Measurements from ENCODE around the gene TAS2R10. TPM values are rescaled to one million over a fixed set of nuclear protein-coding genes. Genes with fewer than 3 reads are reported as not detected.

Gene TAS2R10
- polyA plus RNA-seq, 4 donors = 1.1 to 2.0 (median 1.4) TPM

GRCh38 chr12:10783252-10783651 lies 42.9 kb downstream of the TAS2R10 start:
- DNase-seq (ENCODE audit: low read depth in 4 of 4, low spot score in 3 of 4) = no peak

- no peak for DNase-seq (ENCODE audit: low read depth in 4 of 4, low spot score in 3 of 4)
Observed at GRCh38 chr12:10779103-10779502, 47.1 kb downstream of the TAS2R10 start.

Other genes starting within 250 kb of the TAS2R10 start
- gene MAGOHB, start 212.7 kb downstream of the TAS2R10 start, polyA plus RNA-seq (ENCODE audit: insufficient read length in 4 of 4) = 10 to 100 TPM; 36.7 to 48.8 (median 44.0) TPM
- gene STYK1, start 152.3 kb downstream of the TAS2R10 start, polyA plus RNA-seq (ENCODE audit: insufficient read length in 4 of 4) = 1 to 10 TPM in 1 of 4 donors, under 1 TPM in 3; 0.70 to 1.2 (median 0.94) TPM
- gene YBX3, start 103.0 kb downstream of the TAS2R10 start, polyA plus RNA-seq (ENCODE audit: insufficient read length in 4 of 4) = 100 to 1,000 TPM; 219 to 278 (median 234) TPM
- gene TAS2R7, start 23.7 kb downstream of the TAS2R10 start, polyA plus RNA-seq (ENCODE audit: insufficient read length in 4 of 4) = not detected
- gene TAS2R8, start 19.1 kb downstream of the TAS2R10 start, polyA plus RNA-seq (ENCODE audit: insufficient read length in 4 of 4) = not detected
- not detected for gene TAS2R9, start 16.2 kb downstream of the TAS2R10 start, polyA plus RNA-seq (ENCODE audit: insufficient read length in 4 of 4)
- 1 to 10 TPM; 6.5 to 8.1 (median 7.1) TPM for gene PRR4, start 23.1 kb upstream of the TAS2R10 start, polyA plus RNA-seq (ENCODE audit: insufficient read length in 4 of 4)
- gene PRH1, start 57.9 kb upstream of the TAS2R10 start, polyA plus RNA-seq (ENCODE audit: insufficient read length in 4 of 4) = 10 to 100 TPM in 3 of 4 donors, 1 to 10 TPM in 1; 8.5 to 15.3 (median 14.6) TPM
- under 1 TPM in 1 of 4 donors, not detected in 3; 0.08 TPM for gene TAS2R13, start 83.2 kb upstream of the TAS2R10 start, polyA plus RNA-seq (ENCODE audit: insufficient read length in 4 of 4)
- under 1 TPM in 3 of 4 donors, not detected in 1; 0.23 to 0.41 (median 0.31) TPM for gene PRH2, start 102.9 kb upstream of the TAS2R10 start, polyA plus RNA-seq (ENCODE audit: insufficient read length in 4 of 4)
- gene TAS2R14, start 112.9 kb upstream of the TAS2R10 start, polyA plus RNA-seq (ENCODE audit: insufficient read length in 4 of 4) = 1 to 10 TPM; 2.6 to 3.8 (median 3.3) TPM
- not detected for gene TAS2R50, start 160.6 kb upstream of the TAS2R10 start, polyA plus RNA-seq (ENCODE audit: insufficient read length in 4 of 4)
- 1 to 10 TPM in 3 of 4 donors, under 1 TPM in 1; 0.98 to 2.0 (median 1.1) TPM for gene TAS2R20, start 171.9 kb upstream of the TAS2R10 start, polyA plus RNA-seq (ENCODE audit: insufficient read length in 4 of 4)
- 1 to 10 TPM in 2 of 4 donors, under 1 TPM in 2; 0.79 to 1.5 (median 1.2) TPM for gene TAS2R19, start 196.3 kb upstream of the TAS2R10 start, polyA plus RNA-seq (ENCODE audit: insufficient read length in 4 of 4)
- 1 to 10 TPM in 2 of 4 donors, under 1 TPM in 2; 0.65 to 1.9 (median 0.92) TPM for gene TAS2R31, start 205.0 kb upstream of the TAS2R10 start, polyA plus RNA-seq (ENCODE audit: insufficient read length in 4 of 4)
- gene TAS2R46, start 235.9 kb upstream of the TAS2R10 start, polyA plus RNA-seq (ENCODE audit: insufficient read length in 4 of 4) = under 1 TPM in 2 of 4 donors, not detected in 2; 0.09 to 0.22 TPM

Data from right renal pelvis (tissue), 4 donors.